SK-N-SH treated with all-trans-retinoic acid at 6 μM for 48 hours (cell line): ENCODE data around the gene TBCEL.

Source experiments
- ISL1 ChIP-seq: fragments of 250-450 bp; sonication (Bioruptor Pico); IDR thresholded peaks from 2 replicates; pipeline ENCODE4 v2.1.2; 2022; ENCODE audit warnings: mild to moderate bottlenecking, moderate library complexity
- TF ChIP-seq, protein P1 (sequence below): fragments of 250-450 bp; sonication (Bioruptor Pico); IDR thresholded peaks from 2 replicates; pipeline ENCODE4 v1.8.0; 2021; ENCODE audit warnings: low read depth, mild to moderate bottlenecking, moderate library complexity, borderline replicate concordance

DNA sequence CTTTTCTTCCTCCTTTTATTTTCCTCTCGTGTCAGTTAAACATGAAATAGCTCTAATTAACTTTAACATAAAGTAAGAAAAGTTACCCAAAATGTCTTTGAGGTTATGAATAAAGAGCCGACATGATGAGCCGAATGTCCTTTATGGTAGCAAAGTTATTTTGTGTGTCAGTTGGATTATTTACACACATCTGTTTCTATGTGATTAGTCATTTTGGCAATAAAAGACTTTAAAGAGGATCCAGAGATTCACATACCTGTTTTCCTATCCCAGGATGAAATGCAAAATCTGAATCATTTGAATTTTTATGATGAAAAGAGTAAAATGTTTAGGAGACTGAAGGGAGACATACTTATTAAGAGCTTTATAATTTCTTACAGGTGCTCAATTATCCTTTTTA lies 43.1 kb downstream of the TBCEL start:
- TF ChIP-seq, protein P1, sequence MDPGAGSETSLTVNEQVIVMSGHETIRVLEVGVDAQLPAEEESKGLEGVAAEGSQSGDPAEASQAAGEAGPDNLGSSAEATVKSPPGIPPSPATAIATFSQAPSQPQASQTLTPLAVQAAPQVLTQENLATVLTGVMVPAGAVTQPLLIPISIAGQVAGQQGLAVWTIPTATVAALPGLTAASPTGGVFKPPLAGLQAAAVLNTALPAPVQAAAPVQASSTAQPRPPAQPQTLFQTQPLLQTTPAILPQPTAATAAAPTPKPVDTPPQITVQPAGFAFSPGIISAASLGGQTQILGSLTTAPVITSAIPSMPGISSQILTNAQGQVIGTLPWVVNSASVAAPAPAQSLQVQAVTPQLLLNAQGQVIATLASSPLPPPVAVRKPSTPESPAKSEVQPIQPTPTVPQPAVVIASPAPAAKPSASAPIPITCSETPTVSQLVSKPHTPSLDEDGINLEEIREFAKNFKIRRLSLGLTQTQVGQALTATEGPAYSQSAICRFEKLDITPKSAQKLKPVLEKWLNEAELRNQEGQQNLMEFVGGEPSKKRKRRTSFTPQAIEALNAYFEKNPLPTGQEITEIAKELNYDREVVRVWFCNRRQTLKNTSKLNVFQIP (CRISPR knock-in tag): no peak
- no peak for TF ChIP-seq ISL1 (CRISPR knock-in tag)
